H1 (cell line): ENCODE measurements around the gene TMEM151B. TPM values are rescaled to one million over a fixed set of nuclear protein-coding genes. Genes with fewer than 3 reads are reported as not detected.

Experiments used
- ASH2L ChIP-seq: fragments of 200-600, 300-600 bp; sonication (generic); IDR thresholded peaks from one replicate; pipeline ENCODE4 v1.7.1; 2017; ENCODE audit warnings: low read length
- BACH1 ChIP-seq: IDR thresholded peaks from 2 replicates; pipeline ENCODE4 v1.6.1; 2012; ENCODE audit warnings: low read length, improper control_type of control experiment
- EZH2 ChIP-seq: fragments of 200-600 bp; sonication (generic); IDR thresholded peaks from 2 replicates; pipeline ENCODE4 v1.7.1; 2012; ENCODE audit warnings: low read depth, mild to moderate bottlenecking, moderate library complexity, low read length, inconsistent platforms; ENCODE audit not compliant: severe bottlenecking
- NRF1 ChIP-seq: IDR thresholded peaks from 2 replicates; pipeline ENCODE4 v1.6.1; 2011; ENCODE audit warnings: mild to moderate bottlenecking, low read depth, low read length, improper control_type of control experiment
- PHF8 ChIP-seq: fragments of 200-600 bp; sonication (generic); conservative IDR thresholded peaks from 2 replicates; pipeline ENCODE4 v1.7.1; 2012; ENCODE audit warnings: low read depth, mild to moderate bottlenecking, inconsistent platforms, low read length, moderate library complexity
- RNF2 ChIP-seq: fragments of 200-900, 300-1000 bp; sonication (generic); IDR thresholded peaks from 2 replicates; pipeline ENCODE4 v1.7.1; 2016; ENCODE audit warnings: borderline replicate concordance, low read depth, mild to moderate bottlenecking, antibody characterized with exemption, low read length; ENCODE audit not compliant: poor library complexity, severe bottlenecking; ENCODE audit errors: missing control alignments
- USF2 ChIP-seq: IDR thresholded peaks from 2 replicates; pipeline ENCODE4 v1.6.1; 2011; ENCODE audit warnings: low read length, improper control_type of control experiment
- polyA plus RNA-seq, 7 experiments: library from polyadenylated mRNA; depleted of rRNA in 3 of 7; stranded (reverse) in 5 of 7; unstranded in 2 of 7; fragments of >200 nt in 5 of 7; fragments of 200-250 nt in 2 of 7; gene quantifications; 1 replicate in 5 of 7; 2 replicates in 1 of 7; 4 replicates in 1 of 7; pipeline versions ENCODE4 v1.2.1 to v1.2.3, GENCODE V29; 2011 to 2013; ENCODE audit warnings: missing spikeins in 2 of 7, mixed read lengths in 2 of 7
- total RNA-seq: library from RNA; stranded (reverse); fragmentation: NEBNext Ultra II Directional; extraction: Animal tissue kit (Norgen Biotek cat#: 25700); gene quantifications from 2 replicates; pipeline ENCODE4 v1.2.1, GENCODE V29; 2021

Gene TMEM151B
- total and polyA plus RNA-seq, 2 of the 8 experiments (the other 6 are each of a cell fraction or from before 2014, with no cell fraction given) = 8.0 to 15.5 TPM

DNA sequence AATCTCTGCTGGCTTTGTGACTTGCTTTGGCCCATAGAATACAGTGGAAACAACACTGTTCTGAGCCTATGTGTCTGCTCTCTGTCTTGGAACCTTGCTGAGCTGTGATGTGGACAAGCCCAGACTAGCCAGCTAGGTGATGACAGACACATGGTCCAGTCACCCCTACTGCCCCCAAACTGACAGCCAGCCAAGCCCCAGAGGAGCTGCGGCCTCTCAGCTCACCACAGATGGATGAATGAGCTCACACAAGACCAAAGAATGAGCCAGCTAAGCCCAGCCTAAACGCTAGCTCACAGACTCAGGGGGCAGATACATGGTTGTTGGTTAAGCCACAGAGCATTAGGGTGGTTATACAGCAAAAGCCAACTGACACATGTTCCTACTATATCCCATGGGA is 38.8 kb downstream of the TMEM151B start (continued):
- TF ChIP-seq EZH2 (no peak), NRF1 (no peak), PHF8 (no peak), USF2 (no peak), BACH1 (no peak), ASH2L (no peak), RNF2 (no peak)
- TF ChIP-seq, all 59 proteins: peak for 0
